Hepatocyte (in vitro differentiated cells): ENCODE measurements around the gene PHF2. TPM values are rescaled to one million over a fixed set of nuclear protein-coding genes. Genes with fewer than 3 reads are reported as not detected.

ENCODE experiments used
- DNase-seq: peaks from one replicate; pipeline ENCODE4 v3.0.0-alpha.2; 2016; ENCODE audit warnings: low spot score
- H2AFZ ChIP-seq: fragments of 200-600 bp; sonication (generic); 2 replicates; pipeline ENCODE4 v1.6.0; 2016; ENCODE audit warnings: antibody characterized with exemption, mild to moderate bottlenecking
- H3K27ac ChIP-seq: fragments of 200-600 bp; sonication (generic); 2 replicates; pipeline ENCODE4 v1.5.1; 2016; ENCODE audit warnings: mild to moderate bottlenecking
- H3K27me3 ChIP-seq: fragments of 200-600 bp; sonication (generic); 2 replicates; pipeline ENCODE4 v1.6.1; 2016
- H3K36me3 ChIP-seq: fragments of 200-600 bp; sonication (generic); replicated peaks from 2 replicates; pipeline ENCODE4 v1.5.1; 2016; ENCODE audit warnings: low read depth; ENCODE audit not compliant: insufficient read depth
- H3K4me1 ChIP-seq: fragments of 200-600 bp; sonication (generic); 2 replicates; pipeline ENCODE4 v1.5.1; 2016; ENCODE audit warnings: mild to moderate bottlenecking, moderate library complexity; ENCODE audit not compliant: insufficient read depth
- H3K4me2 ChIP-seq: fragments of 200-600 bp; sonication (generic); 2 replicates; pipeline ENCODE4 v1.6.0; 2016
- H3K4me3 ChIP-seq: fragments of 200-600 bp; sonication (generic); 2 replicates; pipeline ENCODE4 v1.5.1; 2016; ENCODE audit warnings: mild to moderate bottlenecking
- H3K79me2 ChIP-seq: fragments of 200-600 bp; sonication (generic); 2 replicates; pipeline ENCODE4 v1.6.0; 2017; ENCODE audit warnings: mild to moderate bottlenecking
- H3K9me2 ChIP-seq: fragments of 200-600 bp; sonication (generic); replicated peaks from 2 replicates; pipeline ENCODE4 v1.6.0; 2017; ENCODE audit warnings: mild to moderate bottlenecking; ENCODE audit not compliant: insufficient read depth
- H3K9me3 ChIP-seq: fragments of 200-600 bp; sonication (generic); 2 replicates; pipeline ENCODE4 v1.5.1; 2016; ENCODE audit warnings: low read depth, mild to moderate bottlenecking
- H4K20me1 ChIP-seq: fragments of 200-600 bp; sonication (generic); 2 replicates; pipeline ENCODE4 v1.6.0; 2016; ENCODE audit warnings: mild to moderate bottlenecking; ENCODE audit not compliant: insufficient read depth, poor library complexity, severe bottlenecking
- EZH2 ChIP-seq: fragments of 200-600 bp; sonication (generic); IDR thresholded peaks from 2 replicates; pipeline ENCODE4 v1.6.1; 2016; ENCODE audit warnings: antibody characterized with exemption, mild to moderate bottlenecking, borderline replicate concordance
- EZH2phosphoT487 ChIP-seq: fragments of 200-600 bp; sonication (generic); IDR thresholded peaks from one replicate; pipeline ENCODE4 v1.6.1; 2018; ENCODE audit warnings: antibody characterized with exemption, mild to moderate bottlenecking, low read depth, moderate library complexity; ENCODE audit not compliant: unreplicated experiment, severe bottlenecking
- WGBS: methylation state at CpG from one replicate; pipeline ENCODE4 v1.1.6; 2016; ENCODE audit warnings: low lambda C conversion rate; ENCODE audit errors: missing lambda C conversion rate; 5-methylcytosine and 5-hydroxymethylcytosine counted together
- polyA plus RNA-seq: library from polyadenylated mRNA; unstranded; fragments of >200 nt; fragmentation: Nextera tagmentation; extraction: Ambion mirVana; gene quantifications from 2 replicates; pipeline ENCODE4 v1.2.1, GENCODE V29; 2016
- total RNA-seq: library from RNA; depleted of rRNA; stranded (reverse); fragments of >200 nt; gene quantifications from 2 replicates; pipeline ENCODE4 v1.2.3, GENCODE V29; 2014
- TF ChIP-seq, protein P1 (sequence below): fragments of 200-600 bp; sonication (generic); IDR thresholded peaks from 2 replicates; pipeline ENCODE4 v1.5.1; 2016; ENCODE audit warnings: antibody characterized with exemption, mild to moderate bottlenecking; ENCODE audit not compliant: poor library complexity

Gene PHF2
- total and polyA plus RNA-seq, 2 experiments from 2014 or later: 10.5 to 19.8 TPM

DNA sequence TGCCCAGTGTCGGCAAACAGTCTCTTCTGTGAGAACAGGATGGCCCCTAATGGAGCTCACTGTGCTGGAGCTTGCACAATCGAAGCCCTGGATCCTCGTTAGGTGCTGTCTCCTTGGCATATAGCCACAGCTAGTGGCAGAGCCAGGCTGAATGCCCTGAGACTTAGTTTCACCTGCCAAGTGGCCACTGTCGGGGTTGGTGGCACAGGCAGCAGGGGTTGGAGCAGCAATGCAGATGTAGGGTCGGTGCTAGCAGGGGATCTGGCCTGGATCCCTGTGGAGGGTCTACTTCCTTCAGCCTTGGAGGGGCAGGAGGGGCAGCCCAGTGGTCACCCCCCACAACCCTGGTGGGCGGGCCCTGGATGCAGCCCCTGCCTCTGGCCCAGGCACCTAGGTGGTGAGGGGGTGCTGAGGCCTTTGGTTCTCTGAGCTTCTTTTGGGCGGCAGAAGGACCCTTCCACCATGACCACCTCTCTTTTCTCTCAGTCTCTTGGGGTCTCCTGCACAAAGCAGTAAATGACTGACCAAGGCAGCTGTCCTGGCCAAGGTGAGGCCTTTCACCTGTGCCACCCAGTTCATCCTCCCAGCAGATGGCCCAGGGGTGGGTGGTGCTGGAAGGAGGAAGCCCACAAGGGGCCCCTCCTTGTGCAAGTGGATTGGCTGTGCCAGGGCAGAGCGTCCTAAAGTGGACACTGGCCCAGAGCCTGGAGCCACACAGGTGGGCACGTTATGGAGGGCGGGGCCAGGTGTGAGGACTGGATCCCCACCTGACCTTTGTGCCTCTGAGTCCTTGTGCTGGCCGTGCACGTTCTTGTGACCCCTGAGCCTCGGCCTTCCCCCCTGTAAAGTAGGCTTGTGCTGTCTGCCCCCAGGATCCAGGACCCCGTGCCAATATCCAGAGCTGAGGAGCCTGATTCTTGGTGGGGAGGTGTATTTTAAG, 44.8 kb downstream of the PHF2 start:
- DNase-seq: no peak
- H3K36me3 ChIP-seq: no peaks in the 10 kb centered on the region
- no peak overlapping the region for H3K27ac ChIP-seq
- no peaks in the 10 kb centered on the region for H3K9me3 ChIP-seq
- H3K27me3 ChIP-seq: no peaks in the 10 kb centered on the region
- no peak for TF ChIP-seq EZH2phosphoT487
- no peak for TF ChIP-seq EZH2
- TF ChIP-seq, protein P1, sequence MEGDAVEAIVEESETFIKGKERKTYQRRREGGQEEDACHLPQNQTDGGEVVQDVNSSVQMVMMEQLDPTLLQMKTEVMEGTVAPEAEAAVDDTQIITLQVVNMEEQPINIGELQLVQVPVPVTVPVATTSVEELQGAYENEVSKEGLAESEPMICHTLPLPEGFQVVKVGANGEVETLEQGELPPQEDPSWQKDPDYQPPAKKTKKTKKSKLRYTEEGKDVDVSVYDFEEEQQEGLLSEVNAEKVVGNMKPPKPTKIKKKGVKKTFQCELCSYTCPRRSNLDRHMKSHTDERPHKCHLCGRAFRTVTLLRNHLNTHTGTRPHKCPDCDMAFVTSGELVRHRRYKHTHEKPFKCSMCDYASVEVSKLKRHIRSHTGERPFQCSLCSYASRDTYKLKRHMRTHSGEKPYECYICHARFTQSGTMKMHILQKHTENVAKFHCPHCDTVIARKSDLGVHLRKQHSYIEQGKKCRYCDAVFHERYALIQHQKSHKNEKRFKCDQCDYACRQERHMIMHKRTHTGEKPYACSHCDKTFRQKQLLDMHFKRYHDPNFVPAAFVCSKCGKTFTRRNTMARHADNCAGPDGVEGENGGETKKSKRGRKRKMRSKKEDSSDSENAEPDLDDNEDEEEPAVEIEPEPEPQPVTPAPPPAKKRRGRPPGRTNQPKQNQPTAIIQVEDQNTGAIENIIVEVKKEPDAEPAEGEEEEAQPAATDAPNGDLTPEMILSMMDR: no peak
- H2AFZ ChIP-seq: no peak overlapping the region
- no peak overlapping the region for H3K4me3 ChIP-seq
- H3K4me1 ChIP-seq: no peaks in the 10 kb centered on the region
- H3K4me2 ChIP-seq: no peak overlapping the region
- H3K9me2 ChIP-seq: no peaks in the 10 kb centered on the region
- WGBS: 90% methylated on average over 14 of the region's 14 CpGs
- H3K79me2 ChIP-seq: peaks cover 81% of the 10 kb centered on the region
- H4K20me1 ChIP-seq: peaks cover 31% of the 10 kb centered on the region

DNA sequence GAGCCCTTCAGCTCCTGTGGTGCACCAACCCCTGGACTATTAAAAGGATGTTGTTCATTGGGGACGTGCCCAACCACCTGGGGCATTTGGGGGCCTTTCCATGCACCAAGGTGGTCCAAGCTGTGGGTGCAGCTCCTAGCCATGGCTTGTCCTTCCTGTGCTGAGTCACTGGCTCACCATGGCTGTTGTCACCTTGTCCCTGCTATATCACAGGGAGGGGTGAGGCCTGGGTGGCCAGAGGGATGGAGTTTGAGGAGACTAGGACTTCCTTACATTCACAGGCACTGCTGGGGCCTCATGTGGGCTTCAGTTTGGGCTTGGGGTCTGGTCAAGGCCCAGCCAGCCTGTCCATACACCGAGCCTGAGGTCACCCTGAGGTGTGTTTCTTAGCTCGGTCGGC, 45.5 kb downstream of the PHF2 start:
- DNase-seq: no peak
- WGBS: 95% methylated on average over 4 of the region's 4 CpGs

DNA sequence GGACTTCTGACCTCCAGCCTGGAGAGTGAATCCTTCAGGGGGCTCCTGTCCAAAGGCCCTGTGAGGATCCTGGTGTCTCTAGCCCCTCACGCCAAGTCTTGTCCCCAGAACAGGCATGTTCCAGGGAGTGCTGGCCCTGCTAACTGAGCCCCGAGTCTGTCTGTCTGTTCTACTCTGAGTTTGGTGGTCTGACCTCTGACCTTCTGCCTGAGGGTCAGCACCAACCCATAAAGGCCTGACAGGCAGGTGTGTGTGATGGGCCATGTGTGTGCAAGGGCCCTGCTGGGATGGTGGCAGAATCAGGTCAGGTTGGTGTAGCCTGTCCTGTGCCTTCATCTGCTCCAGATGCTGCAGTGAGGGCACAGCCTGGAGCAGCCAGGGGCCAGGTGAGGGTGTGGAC, 46.3 kb downstream of the PHF2 start:
- Histone ChIP-seq H3K4me2 (no peak overlapping the region), H3K27ac (no peak overlapping the region), H3K4me3 (no peak overlapping the region), H2AFZ (no peak overlapping the region), H4K20me1 (peaks cover 27% of the 10 kb centered on the region), H3K79me2 (peaks cover 80% of the 10 kb centered on the region), H3K36me3 (no peaks in the 10 kb centered on the region), H3K27me3 (no peaks in the 10 kb centered on the region), H3K9me2 (no peaks in the 10 kb centered on the region), H3K9me3 (no peaks in the 10 kb centered on the region), H3K4me1 (no peaks in the 10 kb centered on the region)
- DNase-seq: no peak
- no peak for TF ChIP-seq EZH2phosphoT487
- no peak for TF ChIP-seq EZH2
- TF ChIP-seq, protein P1: no peak
- 100% methylated on average over 2 of the region's 2 CpGs for WGBS

More for the DNA sequence above, 45.5 kb downstream of the PHF2 start:
- Histone ChIP-seq H3K79me2 (peaks cover 80% of the 10 kb centered on the region), H3K9me2 (no peaks in the 10 kb centered on the region), H3K27me3 (no peaks in the 10 kb centered on the region), H3K4me3 (no peak overlapping the region), H2AFZ (no peak overlapping the region), H3K27ac (no peak overlapping the region), H3K9me3 (no peaks in the 10 kb centered on the region), H4K20me1 (peaks cover 31% of the 10 kb centered on the region), H3K36me3 (no peaks in the 10 kb centered on the region), H3K4me1 (no peaks in the 10 kb centered on the region), H3K4me2 (no peak overlapping the region)
- TF ChIP-seq, protein P1: no peak
- TF ChIP-seq EZH2 (no peak), EZH2phosphoT487 (no peak)
